HEK293T (cell line): ENCODE results near the gene LIPC.

Source experiments
- BHLHE40 ChIP-seq: fragments of 450-650 bp; IDR thresholded peaks from 2 replicates; pipeline ENCODE4 v1.6.1; 2016; ENCODE audit warnings: mild to moderate bottlenecking, moderate library complexity, borderline replicate concordance
- ELF4 ChIP-seq: fragments of 450-650 bp; IDR thresholded peaks from 2 replicates; pipeline ENCODE4 v1.6.1; 2017; ENCODE audit warnings: antibody characterized with exemption
- FOXK2 ChIP-seq: fragments of 450-650 bp; IDR thresholded peaks from 2 replicates; pipeline ENCODE4 v1.6.1; 2016; ENCODE audit warnings: mild to moderate bottlenecking
- L3MBTL2 ChIP-seq: fragments of 450-650 bp; conservative IDR thresholded peaks from 2 replicates; pipeline ENCODE4 v1.6.1; 2016; ENCODE audit warnings: mild to moderate bottlenecking
- SUZ12 ChIP-seq: fragments of 450-650 bp; IDR thresholded peaks from 2 replicates; pipeline ENCODE4 v1.6.1; 2016; ENCODE audit warnings: mild to moderate bottlenecking
- ZNF384 ChIP-seq: fragments of 450-650 bp; IDR thresholded peaks from 2 replicates; pipeline ENCODE4 v1.6.1; 2016
- TF ChIP-seq, protein P1 (sequence below): fragments of 450-650 bp; IDR thresholded peaks from 2 replicates; pipeline ENCODE4 v1.6.1; 2016

DNA sequence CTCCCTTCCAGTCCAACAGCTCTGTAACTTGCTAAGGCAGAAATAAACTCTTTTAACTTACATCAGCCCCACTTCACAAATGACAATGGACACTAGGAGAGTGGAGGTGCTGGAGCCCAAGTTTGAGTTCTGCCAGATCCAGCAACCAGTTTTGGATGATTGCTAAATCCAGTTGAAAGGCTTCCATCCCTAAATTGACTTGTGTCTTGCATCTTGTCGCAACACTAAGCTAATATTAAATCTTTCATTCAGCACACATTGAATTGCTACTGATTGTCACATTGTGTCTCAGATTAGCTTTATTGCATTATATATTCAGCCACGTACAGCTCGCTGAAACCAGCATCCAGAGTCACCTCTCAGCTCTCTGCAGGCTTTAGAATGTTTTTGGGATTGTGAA, 41.7 kb upstream of the LIPC start:
- TF ChIP-seq ZNF384 = no peak
- TF ChIP-seq FOXK2 = no peak
- TF ChIP-seq SUZ12 = no peak
- TF ChIP-seq, protein P1, sequence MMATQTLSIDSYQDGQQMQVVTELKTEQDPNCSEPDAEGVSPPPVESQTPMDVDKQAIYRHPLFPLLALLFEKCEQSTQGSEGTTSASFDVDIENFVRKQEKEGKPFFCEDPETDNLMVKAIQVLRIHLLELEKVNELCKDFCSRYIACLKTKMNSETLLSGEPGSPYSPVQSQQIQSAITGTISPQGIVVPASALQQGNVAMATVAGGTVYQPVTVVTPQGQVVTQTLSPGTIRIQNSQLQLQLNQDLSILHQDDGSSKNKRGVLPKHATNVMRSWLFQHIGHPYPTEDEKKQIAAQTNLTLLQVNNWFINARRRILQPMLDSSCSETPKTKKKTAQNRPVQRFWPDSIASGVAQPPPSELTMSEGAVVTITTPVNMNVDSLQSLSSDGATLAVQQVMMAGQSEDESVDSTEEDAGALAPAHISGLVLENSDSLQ = no peak
- TF ChIP-seq BHLHE40 = no peak
- no peak for TF ChIP-seq L3MBTL2
- no peak for TF ChIP-seq ELF4
